HEK293 (cell line): ENCODE measurements around the gene MSS51.

ENCODE experiments used
- ELK4 ChIP-seq: IDR thresholded peaks from 2 replicates; pipeline ENCODE4 v1.6.1; 2011; ENCODE audit warnings: mild to moderate bottlenecking, low read depth, low read length, borderline replicate concordance
- INSM2 ChIP-seq: fragments of 450-650 bp; formaldehyde crosslinking; IDR thresholded peaks from 2 replicates; pipeline ENCODE4 v1.5.1; 2016; ENCODE audit warnings: missing biosample characterization, missing genetic modification characterization
- REPIN1 ChIP-seq: fragments of 450-650 bp; formaldehyde crosslinking; IDR thresholded peaks from 2 replicates; pipeline ENCODE4 v1.5.1; 2017; ENCODE audit warnings: missing biosample characterization, missing genetic modification characterization, low read depth
- ZNF2 ChIP-seq: fragments of 450-650 bp; formaldehyde crosslinking; IDR thresholded peaks from 2 replicates; pipeline ENCODE4 v1.5.1; 2016; ENCODE audit warnings: missing biosample characterization, missing genetic modification characterization
- ZNF221 ChIP-seq: fragments of 450-650 bp; formaldehyde crosslinking; IDR thresholded peaks from 2 replicates; pipeline ENCODE4 v1.5.1; 2017; ENCODE audit warnings: missing biosample characterization, missing genetic modification characterization, borderline replicate concordance
- ZNF433 ChIP-seq: fragments of 450-650 bp; formaldehyde crosslinking; IDR thresholded peaks from 2 replicates; pipeline ENCODE4 v1.5.1; 2016; ENCODE audit warnings: missing biosample characterization, missing genetic modification characterization, low read depth
- TF ChIP-seq, protein P1 (sequence below): fragments of 450-650 bp; formaldehyde crosslinking; IDR thresholded peaks from 2 replicates; pipeline ENCODE4 v1.5.1; 2016; ENCODE audit warnings: missing biosample characterization, missing genetic modification characterization
- TF ChIP-seq, protein P2 (sequence below): fragments of 450-650 bp; formaldehyde crosslinking; IDR thresholded peaks from 2 replicates; pipeline ENCODE4 v1.5.1; 2016; ENCODE audit warnings: missing biosample characterization, missing genetic modification characterization

DNA sequence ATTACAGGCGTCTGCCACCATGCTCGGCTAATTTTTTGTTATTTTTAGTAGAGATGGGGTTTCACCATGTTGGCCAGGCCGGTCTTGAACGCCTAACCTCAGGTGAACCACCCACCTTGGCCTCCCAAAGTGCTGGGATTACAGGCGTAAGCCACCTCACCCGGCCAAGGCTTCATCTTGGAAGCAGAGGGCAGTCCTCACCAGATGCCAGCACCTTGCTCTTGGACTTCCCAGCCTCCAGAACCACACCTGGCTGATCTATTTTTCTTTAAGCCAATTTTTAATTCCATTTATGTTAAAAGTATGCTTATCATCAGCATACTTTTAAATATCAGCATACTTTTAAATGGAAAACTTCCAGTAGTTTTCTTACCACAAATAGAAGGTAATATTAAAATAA is 31.7 kb downstream of the MSS51 start:
- no peak for TF ChIP-seq ZNF221
- no peak for TF ChIP-seq ZNF433 (tag by site-specific recombination)
- no peak for TF ChIP-seq INSM2 (tag by site-specific recombination)
- TF ChIP-seq, protein P1, sequence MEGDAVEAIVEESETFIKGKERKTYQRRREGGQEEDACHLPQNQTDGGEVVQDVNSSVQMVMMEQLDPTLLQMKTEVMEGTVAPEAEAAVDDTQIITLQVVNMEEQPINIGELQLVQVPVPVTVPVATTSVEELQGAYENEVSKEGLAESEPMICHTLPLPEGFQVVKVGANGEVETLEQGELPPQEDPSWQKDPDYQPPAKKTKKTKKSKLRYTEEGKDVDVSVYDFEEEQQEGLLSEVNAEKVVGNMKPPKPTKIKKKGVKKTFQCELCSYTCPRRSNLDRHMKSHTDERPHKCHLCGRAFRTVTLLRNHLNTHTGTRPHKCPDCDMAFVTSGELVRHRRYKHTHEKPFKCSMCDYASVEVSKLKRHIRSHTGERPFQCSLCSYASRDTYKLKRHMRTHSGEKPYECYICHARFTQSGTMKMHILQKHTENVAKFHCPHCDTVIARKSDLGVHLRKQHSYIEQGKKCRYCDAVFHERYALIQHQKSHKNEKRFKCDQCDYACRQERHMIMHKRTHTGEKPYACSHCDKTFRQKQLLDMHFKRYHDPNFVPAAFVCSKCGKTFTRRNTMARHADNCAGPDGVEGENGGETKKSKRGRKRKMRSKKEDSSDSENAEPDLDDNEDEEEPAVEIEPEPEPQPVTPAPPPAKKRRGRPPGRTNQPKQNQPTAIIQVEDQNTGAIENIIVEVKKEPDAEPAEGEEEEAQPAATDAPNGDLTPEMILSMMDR (tag by site-specific recombination), result no peak
- no peak for TF ChIP-seq ELK4
- TF ChIP-seq ZNF2, result no peak
- TF ChIP-seq, protein P2, sequence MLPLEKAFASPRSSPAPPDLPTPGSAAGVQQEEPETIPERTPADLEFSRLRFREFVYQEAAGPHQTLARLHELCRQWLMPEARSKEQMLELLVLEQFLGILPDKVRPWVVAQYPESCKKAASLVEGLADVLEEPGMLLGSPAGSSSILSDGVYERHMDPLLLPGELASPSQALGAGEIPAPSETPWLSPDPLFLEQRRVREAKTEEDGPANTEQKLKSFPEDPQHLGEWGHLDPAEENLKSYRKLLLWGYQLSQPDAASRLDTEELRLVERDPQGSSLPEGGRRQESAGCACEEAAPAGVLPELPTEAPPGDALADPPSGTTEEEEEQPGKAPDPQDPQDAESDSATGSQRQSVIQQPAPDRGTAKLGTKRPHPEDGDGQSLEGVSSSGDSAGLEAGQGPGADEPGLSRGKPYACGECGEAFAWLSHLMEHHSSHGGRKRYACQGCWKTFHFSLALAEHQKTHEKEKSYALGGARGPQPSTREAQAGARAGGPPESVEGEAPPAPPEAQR (tag by site-specific recombination), result no peak
- TF ChIP-seq REPIN1 (tag by site-specific recombination), result no peak
